Astrocyte of the spinal cord (primary cell): ENCODE results near the gene PIK3R5.

Experiments
- DNase-seq: peaks from one replicate; pipeline ENCODE4 v3.0.0; 2011; ENCODE audit warnings: low read depth, low spot score
- H3K4me3 ChIP-seq: 2 replicates; pipeline ENCODE4 v1.5.1; 2011; ENCODE audit warnings: low read depth, mild to moderate bottlenecking, low read length, moderate library complexity
- CTCF ChIP-seq: IDR thresholded peaks from 2 replicates; pipeline ENCODE4 v1.5.1; 2012; ENCODE audit warnings: low read depth, mild to moderate bottlenecking, low read length, inconsistent platforms
- in situ Hi-C: cut with HindIII; loops from 2 replicates; pipeline ENCODE4 v1.10.0; 2017; ENCODE audit warnings: low sequenced_read_pairs

PIK3R5 gene

GRCh38 chr17:8880466-8880865 is 85.0 kb downstream of the PIK3R5 start:
- no peak for TF ChIP-seq CTCF
- no peak for DNase-seq
- H3K4me3 ChIP-seq = no peak overlapping the region
- in situ Hi-C loops = no loop called here

GRCh38 chr17:8879410-8879809 is 86.1 kb downstream of the PIK3R5 start:
- in situ Hi-C loops = no loop called here
- no peak overlapping the region for H3K4me3 ChIP-seq
- no peak for DNase-seq
- no peak for TF ChIP-seq CTCF

- in situ Hi-C loops = no loop called here
- TF ChIP-seq CTCF = no peak
- DNase-seq = no peak
- no peak overlapping the region for H3K4me3 ChIP-seq
These were observed 87.5 kb downstream of the PIK3R5 start for GRCh38 chr17:8877984-8878383.

GRCh38 chr17:8875957-8876356 is 89.5 kb downstream of the PIK3R5 start:
- DNase-seq = peak; percentile 9
- H3K4me3 ChIP-seq = no peak overlapping the region
- in situ Hi-C loops = no loop called here
- no peak for TF ChIP-seq CTCF

- in situ Hi-C loops = no loop called here
- DNase-seq = no peak
These were observed 90.1 kb downstream of the PIK3R5 start for GRCh38 chr17:8875436-8875835.

GRCh38 chr17:8873801-8874715 is 91.4 kb downstream of the PIK3R5 start:
- TF ChIP-seq CTCF = no peak
- in situ Hi-C loops = no loop called here
- no peak overlapping the region for H3K4me3 ChIP-seq
- no peak for DNase-seq

More at GRCh38 chr17:8875436-8875835, 90.1 kb downstream of the PIK3R5 start:
- TF ChIP-seq CTCF = no peak
- no peak overlapping the region for H3K4me3 ChIP-seq
